ENCODE measurements around the gene CADM4. TPM values are rescaled to one million over a fixed set of nuclear protein-coding genes. Genes with fewer than 3 reads are reported as not detected.

CADM4 gene
- polyA plus RNA-seq, 1 of the 3 experiments (the other 2 are of a cell fraction): 28.9 TPM

DNA sequence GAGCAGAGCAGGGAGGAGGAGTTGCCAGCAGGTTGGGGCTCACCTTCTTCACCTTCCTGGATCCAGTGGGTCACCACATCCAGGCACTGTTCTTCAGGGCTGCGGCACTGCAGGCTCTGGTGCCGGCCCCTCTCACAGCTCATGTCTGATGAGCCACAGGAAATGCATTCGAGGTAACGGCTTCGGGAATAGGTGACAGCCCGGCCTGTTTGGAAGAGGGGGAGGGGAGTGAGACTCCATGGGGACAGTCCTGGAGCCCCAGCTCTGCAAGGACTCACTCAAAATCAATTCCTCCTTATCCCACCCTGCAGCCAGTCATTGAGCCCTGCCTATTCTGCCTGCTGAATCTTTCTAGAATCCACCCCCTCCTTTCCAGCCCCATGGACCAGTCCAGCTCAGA, 16.8 kb upstream of the CADM4 start:
- CTCF ChIA-PET: interaction anchor here (1.0 to 1.2 kb wide), 2 partner anchors 12 to 62 kb away, joined by 3 to 4 read pairs; no protein-coding TSS in a partner anchor
- no peaks in the 10 kb centered on the region for H4K20me1 ChIP-seq (ENCODE audit: insufficient read depth)
- no peak overlapping the region for H3K4me3 ChIP-seq (ENCODE audit: low read depth in 2 of 2, low read length in 1 of 2)
- no peaks in the 10 kb centered on the region for H3K9me3 ChIP-seq
- H3K27ac ChIP-seq (ENCODE audit: low read depth in 2 of 2, low read length in 1 of 2): no peak overlapping the region
- DNase-seq: no peak
- H3K4me1 ChIP-seq (ENCODE audit: control insufficient read depth in 1 of 2, insufficient read depth in 2 of 2, low read depth in 1 of 2, low read length in 1 of 2): no peaks in the 10 kb centered on the region
- 100% methylated on average over 5 of the region's 6 CpGs for WGBS (ENCODE audit: low lambda C conversion rate)
- H3K9me2 ChIP-seq: no peaks in the 10 kb centered on the region
- H3F3A ChIP-seq (replicated peaks; ENCODE audit: insufficient read depth): peaks cover 3% of the 10 kb centered on the region
- POLR2A ChIA-PET: no interaction called here
- peaks cover 3 to 60% of the 10 kb centered on the region in 2 experiments for H3K36me3 ChIP-seq (replicated peaks in 1 of 2; ENCODE audit: control insufficient read depth in 1 of 2, insufficient read depth in 2 of 2, low read length in 1 of 2)
- no peak for TF ChIP-seq ZBTB33 (IDR thresholded peaks at IDR 0.05; ENCODE audit: borderline replicate concordance, low read depth)
- no peak for TF ChIP-seq JUND (IDR thresholded peaks at IDR 0.05)
- TF ChIP-seq MEF2A (IDR thresholded peaks at IDR 0.05; ENCODE audit: borderline replicate concordance, low read depth): no peak
- TF ChIP-seq GATA2 (CRISPR knock-in tag; IDR thresholded peaks at IDR 0.05): no peak
- TF ChIP-seq GABPA (IDR thresholded peaks at IDR 0.05; ENCODE audit: low read depth): no peak
- TF ChIP-seq CHD2 (IDR thresholded peaks at IDR 0.05; ENCODE audit: low read length, partially characterized antibody): no peak
- no peak for TF ChIP-seq IRF3 (IDR thresholded peaks at IDR 0.05; ENCODE audit: low read depth, low read length)
- TF ChIP-seq RFX5 (IDR thresholded peaks at IDR 0.05; ENCODE audit: low read length): no peak
- TF ChIP-seq POLR2AphosphoS5 (IDR thresholded peaks at IDR 0.05; ENCODE audit: low read depth, low read length): no peak
- TF ChIP-seq, protein P1, sequence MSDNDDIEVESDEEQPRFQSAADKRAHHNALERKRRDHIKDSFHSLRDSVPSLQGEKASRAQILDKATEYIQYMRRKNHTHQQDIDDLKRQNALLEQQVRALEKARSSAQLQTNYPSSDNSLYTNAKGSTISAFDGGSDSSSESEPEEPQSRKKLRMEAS (IDR thresholded peaks at IDR 0.05; ENCODE audit: low read depth): no peak
- no peaks in the 10 kb centered on the region for H3K27me3 ChIP-seq (ENCODE audit: insufficient read depth)
- H3K4me2 ChIP-seq: no peak overlapping the region
- no peak overlapping the region for H2AFZ ChIP-seq (ENCODE audit: low read depth)
- H3K9ac ChIP-seq: no peak overlapping the region
- H3K79me2 ChIP-seq (ENCODE audit: insufficient read depth): peaks cover 25% of the 10 kb centered on the region; the same call in 1 of the 2 replicates

DNA sequence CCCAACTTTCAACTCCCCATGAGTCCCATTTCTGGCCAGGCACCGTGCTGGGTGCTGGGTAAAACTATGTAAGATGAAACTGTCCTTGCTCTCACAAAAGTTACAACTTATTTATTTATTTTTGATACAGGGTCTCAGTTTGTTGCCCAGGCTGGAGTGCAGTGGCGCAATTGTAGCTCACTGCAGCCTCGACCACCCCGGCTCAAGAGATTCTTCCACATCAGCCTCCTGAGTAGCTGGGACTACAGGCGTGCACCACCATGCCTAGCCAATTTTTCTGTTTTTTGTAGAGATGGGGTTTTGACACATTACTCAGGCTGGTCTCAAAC, 12.9 kb upstream of the CADM4 start:
- Histone ChIP-seq H4K20me1 (ENCODE audit: insufficient read depth) (no peaks in the 10 kb centered on the region), H2AFZ (ENCODE audit: low read depth) (0 out of 2 replicates have a peak overlapping the region, but pooled peaks have one; percentile 63), H3K9ac (no peak overlapping the region), H3K79me2 (ENCODE audit: insufficient read depth) (0 out of 2 replicates have a peak, but pooled peaks cover 6% of the 10 kb centered on the region), H3K27me3 (ENCODE audit: insufficient read depth) (no peaks in the 10 kb centered on the region), H3K27ac (ENCODE audit: low read depth in 2 of 2, low read length in 1 of 2) (no peak overlapping the region), H3K4me1 (ENCODE audit: control insufficient read depth in 1 of 2, insufficient read depth in 2 of 2, low read depth in 1 of 2, low read length in 1 of 2) (no peaks in the 10 kb centered on the region), H3F3A (replicated peaks; ENCODE audit: insufficient read depth) (peaks cover 19% of the 10 kb centered on the region), H3K4me2 (no peak overlapping the region), H3K9me2 (no peaks in the 10 kb centered on the region), H3K9me3 (no peaks in the 10 kb centered on the region), H3K36me3 (replicated peaks in 1 of 2; ENCODE audit: control insufficient read depth in 1 of 2, insufficient read depth in 2 of 2, low read length in 1 of 2) (peaks cover 3 to 59% of the 10 kb centered on the region in 2 experiments), H3K4me3 (ENCODE audit: low read depth in 2 of 2, low read length in 1 of 2) (no peak overlapping the region; a peak in 1 of 4 replicates)
- DNase-seq: no peak
- POLR2A ChIA-PET: no interaction called here
- CTCF ChIA-PET: interaction anchor here (0.9 to 2.5 kb wide), 14 partner anchors 9 to 206 kb away, joined by 3 to 15 read pairs (median 5); no protein-coding TSS in a partner anchor
- 77% methylated on average over 5 of the region's 5 CpGs for WGBS (ENCODE audit: low lambda C conversion rate)
- no peak for TF ChIP-seq USF1 (IDR thresholded peaks at IDR 0.05; ENCODE audit: borderline replicate concordance, low read depth)
- TF ChIP-seq GABPA (IDR thresholded peaks at IDR 0.05; ENCODE audit: low read depth): no peak
- no peak for TF ChIP-seq CHD2 (IDR thresholded peaks at IDR 0.05; ENCODE audit: low read length, partially characterized antibody)
- TF ChIP-seq SMC3 (IDR thresholded peaks at IDR 0.05; ENCODE audit: low read depth, low read length): no peak
- no peak for TF ChIP-seq FOSL2 (IDR thresholded peaks at IDR 0.05; ENCODE audit: borderline replicate concordance, low read depth)
- no peak for TF ChIP-seq JUND (IDR thresholded peaks at IDR 0.05)
- TF ChIP-seq RXRA (IDR thresholded peaks at IDR 0.05; ENCODE audit: borderline replicate concordance, low read depth): no peak
- TF ChIP-seq EZH2phosphoT487 (IDR thresholded peaks at IDR 0.05; ENCODE audit: borderline replicate concordance, low read depth): no peak
- no peak for TF ChIP-seq ELF1 (IDR thresholded peaks at IDR 0.05)
- TF ChIP-seq TEAD4 (IDR thresholded peaks at IDR 0.05; ENCODE audit: borderline replicate concordance, insufficient read depth): no peak
- no peak for TF ChIP-seq CTCF (IDR thresholded peaks at IDR 0.05)
